ENCODE results near the gene CLDN6. TPM values are rescaled to one million over a fixed set of nuclear protein-coding genes. Genes with fewer than 3 reads are reported as not detected.
A peak's percentile ranks its signal among the peaks of the same experiment; 100 is the strongest.

Gene CLDN6
- total and polyA plus RNA-seq, 2 of the 13 experiments (the other 11 are each of a cell fraction or from before 2014, with no cell fraction given) = 5.9 to 7.6 TPM

DNA sequence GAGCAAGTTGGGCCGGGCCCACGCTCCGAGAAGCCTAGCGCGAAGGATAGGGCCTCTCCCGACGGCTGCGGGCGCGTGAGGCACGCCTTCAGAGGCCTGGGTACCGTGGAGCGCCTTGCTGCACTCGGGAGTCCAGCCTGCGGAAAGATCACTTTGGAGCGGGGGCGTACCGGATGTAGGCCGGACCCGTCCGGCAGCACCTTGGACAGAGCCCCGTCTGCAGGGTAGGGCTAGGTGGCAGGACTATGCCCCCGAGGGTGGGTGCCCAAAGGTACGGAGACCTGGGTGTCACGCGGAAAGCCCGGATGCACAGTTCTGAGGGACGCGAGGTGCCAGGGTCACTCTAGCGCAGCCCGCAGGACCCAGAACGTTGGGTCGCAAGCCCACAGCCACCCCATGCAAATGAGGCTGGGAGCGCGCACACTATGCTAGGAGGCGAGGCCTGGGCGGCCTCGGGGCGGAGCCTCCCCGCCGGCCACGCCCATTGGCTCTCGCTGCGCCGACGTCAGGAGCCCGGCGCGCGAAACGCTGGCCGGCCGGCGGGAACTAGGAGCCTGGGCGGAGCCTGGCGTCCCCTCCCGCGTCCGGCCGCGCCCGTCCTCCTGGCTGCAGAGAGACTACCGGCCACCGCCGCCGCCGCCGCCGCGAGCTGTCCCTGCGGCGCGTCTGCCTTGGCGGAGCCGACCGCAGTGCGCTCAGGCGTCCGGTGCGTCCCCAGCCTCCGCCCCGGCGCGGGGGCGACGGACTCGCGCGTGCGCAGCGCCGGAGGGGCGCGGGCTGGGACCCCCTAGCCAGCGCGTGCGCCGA, 49.0 kb downstream of the CLDN6 start, which contains the start of gene PAQR4 (continued):
- TF ChIP-seq, protein P1, sequence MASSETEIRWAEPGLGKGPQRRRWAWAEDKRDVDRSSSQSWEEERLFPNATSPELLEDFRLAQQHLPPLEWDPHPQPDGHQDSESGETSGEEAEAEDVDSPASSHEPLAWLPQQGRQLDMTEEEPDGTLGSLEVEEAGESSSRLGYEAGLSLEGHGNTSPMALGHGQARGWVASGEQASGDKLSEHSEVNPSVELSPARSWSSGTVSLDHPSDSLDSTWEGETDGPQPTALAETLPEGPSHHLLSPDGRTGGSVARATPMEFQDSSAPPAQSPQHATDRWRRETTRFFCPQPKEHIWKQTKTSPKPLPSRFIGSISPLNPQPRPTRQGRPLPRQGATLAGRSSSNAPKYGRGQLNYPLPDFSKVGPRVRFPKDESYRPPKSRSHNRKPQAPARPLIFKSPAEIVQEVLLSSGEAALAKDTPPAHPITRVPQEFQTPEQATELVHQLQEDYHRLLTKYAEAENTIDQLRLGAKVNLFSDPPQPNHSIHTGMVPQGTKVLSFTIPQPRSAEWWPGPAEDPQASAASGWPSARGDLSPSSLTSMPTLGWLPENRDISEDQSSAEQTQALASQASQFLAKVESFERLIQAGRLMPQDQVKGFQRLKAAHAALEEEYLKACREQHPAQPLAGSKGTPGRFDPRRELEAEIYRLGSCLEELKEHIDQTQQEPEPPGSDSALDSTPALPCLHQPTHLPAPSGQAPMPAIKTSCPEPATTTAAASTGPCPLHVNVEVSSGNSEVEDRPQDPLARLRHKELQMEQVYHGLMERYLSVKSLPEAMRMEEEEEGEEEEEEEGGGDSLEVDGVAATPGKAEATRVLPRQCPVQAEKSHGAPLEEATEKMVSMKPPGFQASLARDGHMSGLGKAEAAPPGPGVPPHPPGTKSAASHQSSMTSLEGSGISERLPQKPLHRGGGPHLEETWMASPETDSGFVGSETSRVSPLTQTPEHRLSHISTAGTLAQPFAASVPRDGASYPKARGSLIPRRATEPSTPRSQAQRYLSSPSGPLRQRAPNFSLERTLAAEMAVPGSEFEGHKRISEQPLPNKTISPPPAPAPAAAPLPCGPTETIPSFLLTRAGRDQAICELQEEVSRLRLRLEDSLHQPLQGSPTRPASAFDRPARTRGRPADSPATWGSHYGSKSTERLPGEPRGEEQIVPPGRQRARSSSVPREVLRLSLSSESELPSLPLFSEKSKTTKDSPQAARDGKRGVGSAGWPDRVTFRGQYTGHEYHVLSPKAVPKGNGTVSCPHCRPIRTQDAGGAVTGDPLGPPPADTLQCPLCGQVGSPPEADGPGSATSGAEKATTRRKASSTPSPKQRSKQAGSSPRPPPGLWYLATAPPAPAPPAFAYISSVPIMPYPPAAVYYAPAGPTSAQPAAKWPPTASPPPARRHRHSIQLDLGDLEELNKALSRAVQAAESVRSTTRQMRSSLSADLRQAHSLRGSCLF (CRISPR knock-in tag; IDR thresholded peaks at IDR 0.05; ENCODE audit: borderline replicate concordance) = peak; percentile 82
- TF ChIP-seq ZNF75D (CRISPR knock-in tag; IDR thresholded peaks at IDR 0.05; ENCODE audit: borderline replicate concordance) (peak; percentile 87; the same call in 1 of the 2 replicates), SYNCRIP (IDR thresholded peaks at IDR 0.05; ENCODE audit: insufficient read depth, low read depth, low read length) (no peak), JUN (CRISPR knock-in tag; IDR thresholded peaks at IDR 0.05) (0 out of 2 replicates have a peak, but pooled peaks have one; percentile 33), RFX5 (IDR thresholded peaks at IDR 0.05; ENCODE audit: low read depth, low read length) (peak; percentile 52), KAT8 (CRISPR knock-in tag; IDR thresholded peaks at IDR 0.05) (peak; percentile 85), PHF21A (CRISPR knock-in tag; IDR thresholded peaks at IDR 0.05) (peak; percentile 87), SP4 (CRISPR knock-in tag; IDR thresholded peaks at IDR 0.05) (peak; percentile 93), ZZZ3 (CRISPR knock-in tag; IDR thresholded peaks at IDR 0.05; ENCODE audit: borderline replicate concordance) (peak; percentile 94), ZBTB21 (CRISPR knock-in tag; IDR thresholded peaks at IDR 0.05) (peak; percentile 49; the same call in 1 of the 2 replicates), ZFP36L1 (CRISPR knock-in tag; IDR thresholded peaks at IDR 0.05) (peak; percentile 88), SMC3 (IDR thresholded peaks at IDR 0.05; ENCODE audit: low read length) (no peak), SAFB2 (CRISPR knock-in tag; IDR thresholded peaks at IDR 0.05; ENCODE audit: borderline replicate concordance, low read depth) (peak; percentile 56; the same call in 1 of the 2 replicates)
- TF ChIP-seq, protein P2, sequence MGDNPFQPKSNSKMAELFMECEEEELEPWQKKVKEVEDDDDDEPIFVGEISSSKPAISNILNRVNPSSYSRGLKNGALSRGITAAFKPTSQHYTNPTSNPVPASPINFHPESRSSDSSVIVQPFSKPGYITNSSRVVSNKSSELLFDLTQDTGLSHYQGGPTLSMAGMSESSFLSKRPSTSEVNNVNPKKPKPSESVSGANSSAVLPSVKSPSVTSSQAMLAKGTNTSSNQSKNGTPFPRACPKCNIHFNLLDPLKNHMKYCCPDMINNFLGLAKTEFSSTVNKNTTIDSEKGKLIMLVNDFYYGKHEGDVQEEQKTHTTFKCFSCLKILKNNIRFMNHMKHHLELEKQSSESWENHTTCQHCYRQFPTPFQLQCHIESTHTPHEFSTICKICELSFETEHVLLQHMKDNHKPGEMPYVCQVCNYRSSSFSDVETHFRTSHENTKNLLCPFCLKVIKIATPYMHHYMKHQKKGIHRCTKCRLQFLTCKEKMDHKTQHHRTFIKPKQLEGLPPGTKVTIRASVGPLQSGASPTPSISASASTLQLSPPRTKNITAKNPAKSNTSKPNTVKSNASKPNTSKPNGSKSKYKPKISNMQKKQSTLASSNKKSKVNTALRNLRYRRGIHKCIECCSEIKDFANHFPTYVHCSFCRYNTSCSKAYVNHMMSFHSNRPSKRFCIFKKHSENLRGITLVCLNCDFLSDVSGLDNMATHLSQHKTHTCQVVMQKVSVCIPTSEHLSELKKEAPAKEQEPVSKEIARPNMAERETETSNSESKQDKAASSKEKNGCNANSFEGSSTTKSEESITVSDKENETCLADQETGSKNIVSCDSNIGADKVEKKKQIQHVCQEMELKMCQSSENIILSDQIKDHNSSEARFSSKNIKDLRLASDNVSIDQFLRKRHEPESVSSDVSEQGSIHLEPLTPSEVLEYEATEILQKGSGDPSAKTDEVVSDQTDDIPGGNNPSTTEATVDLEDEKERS (CRISPR knock-in tag; IDR thresholded peaks at IDR 0.05) = peak; percentile 83; the same call in 1 of the 2 replicates
- TF ChIP-seq, protein P3, sequence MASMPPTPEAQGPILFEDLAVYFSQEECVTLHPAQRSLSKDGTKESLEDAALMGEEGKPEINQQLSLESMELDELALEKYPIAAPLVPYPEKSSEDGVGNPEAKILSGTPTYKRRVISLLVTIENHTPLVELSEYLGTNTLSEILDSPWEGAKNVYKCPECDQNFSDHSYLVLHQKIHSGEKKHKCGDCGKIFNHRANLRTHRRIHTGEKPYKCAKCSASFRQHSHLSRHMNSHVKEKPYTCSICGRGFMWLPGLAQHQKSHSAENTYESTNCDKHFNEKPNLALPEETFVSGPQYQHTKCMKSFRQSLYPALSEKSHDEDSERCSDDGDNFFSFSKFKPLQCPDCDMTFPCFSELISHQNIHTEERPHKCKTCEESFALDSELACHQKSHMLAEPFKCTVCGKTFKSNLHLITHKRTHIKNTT (CRISPR knock-in tag; IDR thresholded peaks at IDR 0.05) = no peak
- TF ChIP-seq, protein P4, sequence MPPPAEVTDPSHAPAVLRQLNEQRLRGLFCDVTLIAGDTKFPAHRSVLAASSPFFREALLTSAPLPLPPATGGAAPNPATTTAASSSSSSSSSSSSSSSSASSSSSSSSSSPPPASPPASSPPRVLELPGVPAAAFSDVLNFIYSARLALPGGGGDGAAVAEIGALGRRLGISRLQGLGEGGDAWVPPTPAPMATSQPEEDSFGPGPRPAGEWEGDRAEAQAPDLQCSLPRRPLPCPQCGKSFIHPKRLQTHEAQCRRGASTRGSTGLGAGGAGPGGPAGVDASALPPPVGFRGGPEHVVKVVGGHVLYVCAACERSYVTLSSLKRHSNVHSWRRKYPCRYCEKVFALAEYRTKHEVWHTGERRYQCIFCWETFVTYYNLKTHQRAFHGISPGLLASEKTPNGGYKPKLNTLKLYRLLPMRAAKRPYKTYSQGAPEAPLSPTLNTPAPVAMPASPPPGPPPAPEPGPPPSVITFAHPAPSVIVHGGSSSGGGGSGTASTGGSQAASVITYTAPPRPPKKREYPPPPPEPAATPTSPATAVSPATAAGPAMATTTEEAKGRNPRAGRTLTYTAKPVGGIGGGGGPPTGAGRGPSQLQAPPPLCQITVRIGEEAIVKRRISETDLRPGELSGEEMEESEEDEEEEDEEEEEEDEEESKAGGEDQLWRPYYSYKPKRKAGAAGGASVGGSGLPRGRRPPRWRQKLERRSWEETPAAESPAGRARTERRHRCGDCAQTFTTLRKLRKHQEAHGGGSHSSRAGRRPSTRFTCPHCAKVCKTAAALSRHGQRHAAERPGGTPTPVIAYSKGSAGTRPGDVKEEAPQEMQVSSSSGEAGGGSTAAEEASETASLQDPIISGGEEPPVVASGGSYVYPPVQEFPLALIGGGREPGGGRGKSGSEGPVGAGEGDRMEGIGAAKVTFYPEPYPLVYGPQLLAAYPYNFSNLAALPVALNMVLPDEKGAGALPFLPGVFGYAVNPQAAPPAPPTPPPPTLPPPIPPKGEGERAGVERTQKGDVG (CRISPR knock-in tag; IDR thresholded peaks at IDR 0.05; ENCODE audit: borderline replicate concordance) = peak; percentile 98
